HG02759 (cell line): Measurements from ENCODE around the gene SRSF1.

Experiments
- ATAC-seq: cut with Tn5 transposase; IDR thresholded peaks from one replicate; pipeline ENCODE4 v1.9.1; 2021; ENCODE audit warnings: mild to moderate bottlenecking, moderate library complexity; ENCODE audit not compliant: unreplicated experiment

Gene SRSF1

DNA sequence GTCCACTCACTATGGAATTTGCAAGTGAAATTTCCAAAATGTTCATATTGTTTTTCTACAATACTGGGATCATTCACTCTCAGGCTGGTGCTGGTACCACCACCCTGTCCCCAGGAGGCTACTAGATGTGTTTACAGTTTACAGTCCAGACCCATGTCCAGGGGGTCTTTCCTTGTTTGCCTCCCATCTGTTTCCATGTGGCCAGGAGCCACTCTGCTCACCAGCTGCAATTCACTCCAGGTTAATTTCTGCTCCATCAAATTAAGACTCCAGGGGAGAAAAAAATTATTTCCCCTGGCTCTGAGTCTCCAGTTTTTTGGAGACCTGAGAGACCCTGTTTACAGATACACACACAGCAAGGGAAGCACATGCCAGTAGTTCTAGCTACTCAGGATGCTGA, 12.5 kb upstream of the SRSF1 start:
- no peak for ATAC-seq

DNA sequence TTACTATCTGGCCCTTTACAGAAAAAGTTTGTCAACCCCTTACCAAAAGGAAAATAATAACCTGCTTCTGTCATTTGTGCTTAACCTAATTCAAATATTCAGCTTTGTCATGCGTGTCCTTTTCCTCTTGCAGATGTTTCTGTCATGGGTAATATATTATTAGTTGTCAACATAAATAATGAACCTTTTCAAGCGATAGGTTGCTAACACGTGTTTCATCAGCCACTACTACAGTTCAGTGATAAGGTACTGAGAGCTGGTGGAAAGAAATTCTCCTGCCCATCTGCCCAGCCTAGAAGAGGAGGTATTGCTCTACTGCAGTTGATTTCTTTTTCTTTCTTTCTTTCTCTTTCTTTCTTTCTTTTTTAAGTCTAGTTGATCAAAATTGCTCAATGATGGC, 12.0 kb upstream of the SRSF1 start:
- ATAC-seq, result no peak

GRCh38 chr17:58010067-58010799, 3.2 kb upstream of the SRSF1 start:
- no peak for ATAC-seq

GRCh38 chr17:58007781-58008706, 998 bp upstream of the SRSF1 start:
- peak; percentile 24 for ATAC-seq

DNA sequence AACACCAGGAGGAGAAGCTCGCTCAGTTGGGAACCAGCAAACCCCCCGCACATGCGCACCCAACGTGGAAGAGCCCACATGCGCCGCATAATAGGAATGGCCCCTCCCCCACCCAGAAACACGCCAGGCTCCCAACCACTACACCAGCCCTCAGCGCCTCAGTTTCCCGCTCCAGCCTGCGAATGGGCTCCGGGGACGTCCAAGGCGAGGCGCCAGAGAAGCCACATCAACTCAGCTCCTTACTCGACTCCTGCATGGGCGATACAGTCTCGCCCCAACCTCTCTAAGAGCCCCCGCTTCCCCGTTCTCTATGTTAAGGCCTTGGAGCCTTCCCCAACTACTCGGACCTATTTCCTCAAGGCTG, 504 bp downstream of the SRSF1 start:
- peak; percentile 17 for ATAC-seq

- peak; percentile 5 for ATAC-seq
Observed at GRCh38 chr17:58005728-58006559, 1.1 kb downstream of the SRSF1 start.

DNA sequence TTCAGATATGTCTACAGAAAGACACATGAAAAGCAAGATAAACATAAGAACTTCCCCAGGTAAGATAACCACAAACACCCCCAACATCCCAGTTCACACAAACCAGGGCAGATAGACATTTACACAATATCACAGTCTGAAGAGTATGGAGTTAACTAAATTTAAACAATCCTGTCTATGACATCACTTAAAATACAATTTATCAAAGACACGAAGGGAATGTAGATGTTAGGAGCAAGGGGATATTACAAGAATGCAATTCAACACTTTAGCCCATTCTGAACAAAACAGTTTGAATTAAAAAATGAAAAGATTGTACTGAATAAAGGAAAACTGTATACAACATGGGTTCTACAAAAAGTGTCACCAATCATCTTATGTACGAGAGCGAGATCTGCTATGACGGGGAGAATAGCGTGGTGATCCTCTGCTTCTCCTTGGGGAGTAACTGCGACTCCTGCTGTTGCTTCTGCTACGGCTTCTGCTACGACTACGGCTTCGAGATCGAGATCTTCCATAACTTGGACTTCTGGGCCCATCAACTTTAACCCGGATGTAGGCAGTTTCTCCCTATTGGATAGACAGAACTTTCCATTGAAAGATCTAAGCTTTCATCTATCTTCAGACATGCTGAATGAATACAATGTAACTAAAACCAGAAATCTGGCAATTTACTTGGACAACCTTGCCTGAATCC, 1.9 kb downstream of the SRSF1 start:
- ATAC-seq, result no peak

DNA sequence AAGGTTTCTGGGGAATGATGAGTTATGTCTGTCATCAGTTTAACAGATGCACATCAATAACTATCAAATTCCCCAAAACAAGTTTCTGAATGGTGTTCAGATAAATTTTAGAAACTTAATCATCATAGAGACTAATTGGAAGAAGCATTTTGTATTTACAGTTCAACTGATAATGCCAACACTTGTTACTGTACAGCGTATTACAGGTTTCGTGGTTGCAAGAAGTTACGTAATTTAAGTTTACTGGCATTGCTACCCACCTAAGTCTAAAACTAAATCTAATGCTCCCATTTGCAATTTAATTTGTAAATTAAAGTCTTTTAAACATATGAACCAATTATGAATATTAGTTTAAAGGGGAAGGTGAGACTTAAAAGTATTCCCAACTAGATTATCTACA, 3.0 kb downstream of the SRSF1 start:
- ATAC-seq, result no peak

- no peak for ATAC-seq
Observed at GRCh38 chr17:58002973-58003372, 4.1 kb downstream of the SRSF1 start.

DNA sequence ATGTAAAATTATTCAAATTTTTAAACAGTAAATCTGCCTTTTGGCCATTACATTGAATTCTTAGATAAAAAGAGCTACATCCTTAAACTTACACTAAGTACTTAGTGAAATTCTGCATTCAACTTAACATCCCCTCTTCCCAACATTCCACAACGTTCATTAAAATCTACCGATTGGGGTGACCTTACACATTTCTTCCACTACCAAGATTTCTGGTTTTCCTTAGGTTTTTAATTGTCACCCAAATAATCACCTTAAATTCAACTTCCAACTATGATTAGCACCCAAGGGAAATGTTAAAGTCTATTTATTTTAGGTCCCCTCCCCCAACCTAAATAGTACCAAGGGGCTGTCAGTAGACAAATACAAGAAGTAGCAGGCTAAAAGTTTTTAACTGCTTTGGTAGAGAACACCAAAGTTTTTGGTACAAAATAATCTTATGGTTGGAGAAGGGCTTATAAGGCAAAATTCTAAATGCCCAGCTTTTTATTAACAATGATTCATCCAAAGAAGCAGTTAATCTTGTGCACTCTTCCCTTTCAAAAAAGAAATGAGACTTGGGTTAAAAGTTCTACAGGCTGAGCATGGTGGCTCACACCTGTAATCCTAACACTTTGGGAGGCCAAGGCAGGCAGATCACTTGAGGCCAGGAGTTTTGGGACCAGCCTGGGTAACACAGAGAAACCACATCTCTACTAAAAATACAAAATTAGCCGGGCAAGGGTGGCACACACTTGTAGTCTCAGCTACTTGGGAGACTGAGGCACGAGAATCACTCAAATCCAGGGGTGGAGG, 4.7 kb downstream of the SRSF1 start:
- ATAC-seq, result no peak

DNA sequence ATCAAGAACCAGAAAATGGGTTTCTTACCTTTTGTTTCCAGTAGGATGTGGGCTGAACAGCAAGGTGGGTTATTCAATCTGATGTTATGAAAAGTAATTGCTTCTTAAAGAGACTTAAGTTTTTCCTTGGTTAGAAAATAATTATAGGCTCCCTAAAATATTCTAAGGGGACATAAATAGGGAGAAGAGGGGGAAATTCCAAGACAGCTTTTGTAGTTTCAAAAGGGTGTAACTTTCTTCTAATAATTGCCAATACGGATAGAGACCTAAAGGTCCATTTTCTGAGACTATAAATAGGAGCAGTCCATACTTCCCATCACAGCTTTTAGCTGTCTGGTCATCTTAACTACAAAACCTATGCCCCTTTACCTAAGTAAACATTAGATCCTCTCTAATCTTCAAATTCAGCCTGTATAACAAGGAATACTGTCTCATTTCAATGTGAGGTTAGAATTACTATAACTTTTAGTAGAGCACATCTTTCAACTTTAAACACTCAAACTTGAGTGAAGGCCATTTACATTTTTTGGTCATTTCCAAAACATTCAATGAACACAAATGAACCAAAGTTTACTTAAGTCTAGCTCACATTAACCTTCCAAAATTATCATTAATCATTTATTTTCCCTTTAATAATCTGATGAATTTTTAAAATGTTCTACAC, 5.5 kb downstream of the SRSF1 start:
- ATAC-seq, result no peak

GRCh38 chr17:57999496-58000017, 7.5 kb downstream of the SRSF1 start:
- peak; percentile 72 for ATAC-seq

DNA sequence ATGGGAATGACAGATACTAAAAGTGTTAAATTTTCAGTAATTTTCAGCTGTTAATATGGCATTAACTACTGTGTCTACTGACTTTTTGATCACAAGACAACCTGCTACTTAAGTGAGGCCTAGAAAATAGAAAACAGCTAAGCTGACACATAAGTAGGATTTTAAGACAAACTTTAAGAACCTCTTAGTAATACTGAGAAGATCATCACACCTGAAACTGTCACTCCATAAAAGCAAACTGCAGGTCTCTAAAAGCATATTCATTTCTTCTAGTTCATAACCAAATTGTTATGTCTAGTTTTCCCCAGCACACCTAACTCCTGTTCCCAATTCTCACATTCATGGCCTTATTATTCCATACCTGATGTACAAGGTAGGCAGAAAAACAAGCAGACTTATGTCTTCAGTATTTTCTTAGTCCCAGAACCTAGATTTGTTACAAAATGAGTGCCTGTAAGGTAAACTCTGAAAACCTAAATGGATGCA, 8.0 kb downstream of the SRSF1 start:
- no peak for ATAC-seq

- ATAC-seq, result no peak
Observed at GRCh38 chr17:57997085-57997809, 9.8 kb downstream of the SRSF1 start.

DNA sequence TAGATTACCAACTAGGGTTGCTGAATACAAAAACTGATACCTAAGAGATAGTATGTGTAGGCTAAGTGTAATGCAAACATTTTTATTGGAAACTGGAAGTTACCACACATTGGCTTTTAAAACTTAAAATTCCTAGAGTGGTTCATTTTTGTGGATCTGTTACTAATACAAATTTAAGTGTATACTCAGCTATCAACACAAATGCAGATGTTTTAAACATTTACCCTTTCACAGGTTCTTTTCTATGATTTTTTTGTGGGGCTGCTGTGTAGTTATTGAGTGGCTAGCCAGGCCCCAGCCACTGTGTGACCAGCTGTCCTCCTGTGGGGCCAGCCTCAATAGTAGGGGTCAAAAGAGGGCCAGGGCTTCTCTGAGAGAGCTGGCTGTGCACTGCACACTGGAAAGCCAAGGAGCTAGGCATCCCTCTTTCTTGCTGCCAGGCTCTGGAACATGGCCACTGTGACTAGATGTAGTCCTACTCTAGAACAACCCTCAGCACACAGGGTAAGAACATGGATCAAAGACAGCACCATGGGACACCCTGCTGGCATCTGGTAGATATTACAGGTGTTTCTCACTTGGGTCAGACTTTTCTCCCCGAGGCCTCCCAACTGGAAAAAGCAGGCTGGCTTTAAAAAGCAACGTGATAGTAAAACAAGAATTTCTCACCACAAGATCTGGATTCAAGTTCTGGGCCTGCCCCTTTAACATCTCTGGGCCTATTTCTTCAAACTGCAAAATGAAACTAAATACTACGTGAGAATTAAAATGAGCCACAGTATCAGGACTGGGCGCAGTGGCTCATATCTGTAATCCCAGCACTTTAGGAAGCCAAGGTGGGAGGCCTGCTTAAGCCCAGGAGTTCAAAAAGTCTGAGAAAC, 11.7 kb downstream of the SRSF1 start:
- ATAC-seq, result peak; percentile 69

DNA sequence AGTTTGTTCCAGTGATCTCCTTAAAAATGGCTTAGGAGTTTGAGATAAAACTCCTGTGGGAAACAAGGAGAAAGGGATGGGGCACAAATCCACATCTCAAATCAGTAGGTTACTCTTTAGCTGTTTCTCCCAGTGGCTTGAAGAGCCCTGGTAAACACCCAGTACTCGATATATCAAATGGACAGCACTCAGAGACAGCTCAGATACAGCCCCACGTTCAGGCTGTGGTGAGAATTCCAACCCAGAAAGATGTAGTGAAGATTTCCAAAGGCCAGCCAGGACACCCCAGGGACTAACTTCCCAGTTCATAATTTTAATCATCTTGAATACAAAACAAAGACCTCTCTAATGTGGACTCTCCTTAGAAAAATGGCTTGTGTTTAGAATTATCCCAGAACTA, 12.6 kb downstream of the SRSF1 start:
- no peak for ATAC-seq
